Limb (tissue), 2 donors: Measurements from ENCODE around the gene PRND.
"Not testable (repeated sequence)": the region's sequence is repeated elsewhere in the genome, so short reads cannot be mapped to it uniquely, and the experiment has no call there.

ENCODE experiments used
- DNase-seq, 2 donors: peaks; one replicate each; pipeline ENCODE4 v3.0.0-alpha.2; 2016; ENCODE audit errors: extremely low spot score in 2 of 2

The PRND gene

DNA sequence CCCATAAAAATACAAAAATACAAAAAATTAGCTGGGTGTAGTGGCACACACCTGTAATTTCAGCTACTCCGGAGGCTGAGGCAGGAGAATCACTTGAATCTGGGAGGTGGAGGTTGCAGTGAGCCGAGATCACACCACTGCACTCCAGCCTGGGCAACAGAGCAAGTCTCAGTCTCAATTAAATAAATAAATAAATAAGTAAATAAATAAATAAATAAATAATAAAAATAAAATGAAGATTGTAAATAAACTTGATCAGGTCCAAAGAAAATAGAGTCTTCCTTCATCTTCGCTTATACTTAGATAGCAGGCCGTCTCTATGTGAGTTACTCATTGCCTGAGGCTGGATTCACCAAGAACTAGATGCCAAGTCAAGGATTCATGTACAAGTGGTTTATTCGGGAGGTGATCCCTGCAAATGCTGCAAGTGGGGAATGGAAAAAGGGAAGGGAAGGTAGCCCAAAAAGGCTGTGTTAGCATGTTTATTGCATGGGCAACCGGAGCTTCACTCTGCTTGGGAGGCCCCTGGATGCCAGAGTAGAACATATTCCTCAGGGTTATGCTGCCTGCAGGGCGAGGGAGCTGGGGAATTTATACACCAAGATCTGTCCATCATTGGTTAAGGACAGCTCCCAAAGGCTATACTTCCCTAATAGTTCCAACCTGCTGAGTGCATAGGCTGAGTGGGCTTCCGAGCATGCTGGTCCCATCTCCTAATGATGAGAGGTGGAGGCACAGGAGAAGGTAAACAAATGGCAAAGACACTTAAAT, 16.3 kb downstream of the PRND start:
- no peak for DNase-seq

DNA sequence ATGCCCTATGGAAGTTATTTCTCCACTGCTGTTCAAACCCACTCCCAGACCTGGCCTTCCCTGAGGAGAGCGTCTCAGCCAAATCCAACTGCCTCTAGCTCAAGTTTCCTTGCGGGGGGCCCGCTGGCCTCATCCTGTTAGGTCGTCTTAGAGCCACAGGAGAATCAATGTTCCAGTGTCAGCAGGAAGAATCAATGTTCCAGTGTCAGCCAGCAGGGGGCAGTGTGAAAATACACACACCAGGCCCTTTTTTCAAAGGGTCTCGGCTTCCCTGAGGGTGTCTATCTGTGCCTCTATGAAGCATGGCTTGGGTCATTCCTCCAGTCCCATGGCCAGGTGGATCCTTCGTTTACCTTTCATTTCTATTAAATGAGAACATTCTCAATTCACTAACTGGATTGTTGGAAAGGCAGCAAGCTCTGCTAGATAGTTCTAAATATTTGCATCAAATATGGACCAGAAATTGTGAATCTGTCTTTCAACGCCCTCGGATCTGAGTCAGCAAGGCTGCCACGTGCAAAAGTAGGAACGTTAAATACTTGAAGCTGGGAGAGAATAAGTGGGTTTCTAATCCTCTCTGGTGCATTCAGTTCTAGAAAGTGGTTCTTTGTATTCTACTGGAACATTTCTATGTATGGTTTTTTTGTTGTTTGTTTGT, 19.2 kb downstream of the PRND start:
- peak in 1 of 2 donors; percentile 60 for DNase-seq

DNA sequence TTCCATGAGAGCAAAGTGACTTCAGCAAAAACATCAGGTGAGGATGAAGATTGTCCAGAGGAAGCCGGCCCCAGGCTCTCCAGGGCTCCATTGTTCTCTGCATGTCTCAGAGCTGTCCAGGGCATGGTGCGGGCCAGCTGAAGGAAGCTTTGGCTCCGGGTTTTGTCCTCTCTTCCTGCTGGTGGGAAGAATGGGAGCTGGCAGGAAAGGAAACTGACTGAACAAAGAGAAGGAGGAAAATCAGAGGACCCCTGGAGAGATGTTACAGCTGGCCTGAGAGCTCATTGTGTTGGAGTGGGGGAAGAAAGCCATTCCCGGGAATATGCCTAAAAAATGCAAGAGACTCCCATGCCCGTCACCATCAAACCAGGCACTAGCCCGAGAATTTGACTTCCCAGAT, 27.1 kb downstream of the PRND start:
- no peak for DNase-seq

DNA sequence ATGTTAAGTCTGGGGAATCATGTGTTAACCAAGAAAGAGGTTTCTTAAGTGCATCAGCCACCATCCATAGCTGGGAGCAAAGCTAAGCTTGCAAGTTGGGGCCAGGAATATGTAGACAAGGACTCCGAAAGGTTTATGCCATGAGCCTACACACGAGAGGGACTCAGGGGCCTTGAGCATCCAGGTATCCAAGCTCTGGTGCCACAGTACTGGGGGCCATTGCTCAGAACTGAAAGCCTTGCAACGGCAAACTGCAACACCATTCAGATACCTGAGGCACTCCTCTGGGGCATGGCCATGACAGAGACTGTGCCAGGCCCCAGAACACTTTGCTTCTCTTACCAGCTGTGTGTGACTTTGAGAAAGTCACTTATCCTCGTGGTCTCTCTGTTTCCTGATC, 27.6 kb downstream of the PRND start:
- DNase-seq, result no peak

GRCh38 chr20:4750381-4750780, 28.7 kb downstream of the PRND start:
- no peak for DNase-seq

GRCh38 chr20:4759100-4759884, 37.6 kb downstream of the PRND start:
- not testable (repeated sequence) for DNase-seq

DNA sequence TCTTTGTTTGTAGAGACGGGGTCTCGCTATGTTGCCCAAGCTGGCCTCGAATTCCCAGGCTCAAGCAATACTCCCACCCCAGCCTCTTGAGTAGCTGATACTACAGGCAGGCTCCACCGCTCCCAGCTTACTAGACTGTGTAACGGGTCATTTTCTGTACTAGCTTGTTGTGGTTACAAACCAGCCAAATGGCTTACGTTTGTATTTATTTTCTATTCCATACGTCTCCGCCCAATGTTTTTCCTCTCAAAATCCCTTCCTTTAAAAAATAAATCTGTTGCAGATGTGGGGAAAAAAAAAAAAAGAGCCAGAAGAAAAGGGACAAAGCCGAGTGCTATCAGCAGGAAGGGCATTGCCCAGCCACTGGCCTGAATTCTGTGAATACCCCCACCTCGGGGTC, 41.6 kb downstream of the PRND start:
- DNase-seq, result no peak

- no peak for DNase-seq
Measured at GRCh38 chr20:4763723-4764510, 42.2 kb downstream of the PRND start.

DNA sequence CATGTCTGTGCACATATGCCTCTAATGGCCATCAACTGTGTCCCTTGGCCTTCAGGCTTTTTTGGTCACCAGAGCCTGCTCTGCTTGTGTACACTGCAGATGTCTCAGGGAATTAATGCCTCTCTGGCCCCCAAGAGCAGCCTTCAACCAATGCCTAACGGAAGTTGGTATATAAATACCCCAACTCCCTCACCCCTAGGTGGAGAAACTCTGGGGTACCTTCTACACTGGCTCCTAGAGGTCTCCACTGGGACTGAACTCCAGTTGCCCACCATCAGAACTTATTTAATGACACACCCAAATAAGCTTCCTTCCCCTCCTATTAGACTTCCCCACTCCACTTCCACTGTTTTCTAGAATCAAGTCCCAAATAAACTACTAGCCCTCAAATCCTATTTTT, 43.1 kb downstream of the PRND start:
- DNase-seq, result no peak

DNA sequence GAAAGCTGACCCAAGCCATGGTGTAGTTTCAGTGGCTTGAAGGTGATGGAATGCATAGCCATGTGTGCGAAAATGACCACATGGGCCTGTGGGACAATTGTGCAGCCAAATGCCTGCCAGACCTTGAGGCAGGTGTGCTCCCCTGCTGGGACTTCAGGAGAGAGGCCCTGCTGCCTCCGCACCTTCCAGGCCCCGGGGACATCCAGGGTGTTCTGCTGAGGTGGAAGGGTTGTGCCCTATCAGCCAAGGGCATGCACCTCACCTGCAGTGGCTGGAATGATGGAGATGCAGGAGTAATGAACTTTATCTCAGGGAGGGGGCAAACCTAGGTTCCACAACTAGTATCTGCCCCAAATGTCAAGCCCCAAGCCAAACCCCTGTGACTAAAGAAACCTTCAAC, 44.0 kb downstream of the PRND start:
- no peak for DNase-seq

- no peak for DNase-seq
Measured at GRCh38 chr20:4766631-4767030, 44.9 kb downstream of the PRND start.

DNA sequence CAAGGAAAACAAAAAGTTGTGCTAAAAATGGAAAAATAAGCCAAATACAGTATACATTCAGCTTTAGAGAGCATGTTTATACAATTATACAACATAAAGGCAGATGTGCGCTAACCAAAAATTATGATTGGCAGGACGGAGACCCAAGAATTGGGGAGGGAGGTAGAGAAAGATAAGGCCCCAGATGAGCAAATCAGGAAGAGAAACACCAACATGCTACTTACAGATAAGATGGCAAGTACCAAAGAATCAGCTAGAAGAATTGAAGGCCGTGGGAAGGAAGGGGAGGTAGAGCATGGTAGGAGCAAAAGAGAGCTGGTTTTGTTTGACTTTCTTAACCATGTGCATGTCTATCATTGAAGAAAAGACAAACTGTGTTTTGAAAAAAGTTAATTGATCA, 45.4 kb downstream of the PRND start:
- no peak for DNase-seq

DNA sequence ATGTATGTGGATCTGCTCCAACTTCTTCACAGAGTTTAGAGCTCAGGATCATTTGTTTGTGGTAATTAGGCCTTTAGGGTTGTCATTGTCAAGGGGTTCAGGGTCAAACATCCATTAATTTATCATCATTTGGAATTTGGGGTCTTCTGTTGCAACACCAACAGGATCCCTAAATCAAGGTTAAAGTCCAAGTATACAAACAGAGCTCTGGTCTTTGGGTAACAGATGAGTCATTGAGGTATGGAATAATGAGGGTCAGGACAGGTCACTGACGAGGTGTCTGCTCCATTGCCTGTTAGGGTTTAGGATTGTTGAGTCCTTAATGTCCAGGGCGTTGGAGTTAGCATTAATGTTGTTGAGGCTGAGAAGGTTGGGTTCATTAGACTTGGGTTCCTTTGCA, 47.6 kb downstream of the PRND start:
- no peak for DNase-seq

DNA sequence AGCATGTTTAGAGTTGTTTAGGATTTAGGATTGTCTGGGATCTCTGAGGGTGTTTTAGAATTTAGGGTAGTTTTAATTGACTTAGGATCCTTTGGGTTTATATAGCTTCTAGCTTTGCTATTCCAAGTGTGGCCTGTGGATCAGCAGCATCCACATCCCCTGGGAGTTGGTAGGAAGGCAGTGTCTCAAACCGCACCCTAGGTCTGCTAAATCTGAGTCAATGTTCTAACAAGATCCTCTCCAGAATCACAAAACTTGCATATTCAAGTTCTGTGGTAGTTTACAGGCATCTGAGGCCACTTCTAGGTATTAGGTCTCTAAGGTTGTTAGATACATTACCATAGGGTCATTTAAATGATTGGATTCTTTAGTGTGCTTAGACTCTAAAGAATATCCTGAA, 48.3 kb downstream of the PRND start:
- DNase-seq, result no peak

DNA sequence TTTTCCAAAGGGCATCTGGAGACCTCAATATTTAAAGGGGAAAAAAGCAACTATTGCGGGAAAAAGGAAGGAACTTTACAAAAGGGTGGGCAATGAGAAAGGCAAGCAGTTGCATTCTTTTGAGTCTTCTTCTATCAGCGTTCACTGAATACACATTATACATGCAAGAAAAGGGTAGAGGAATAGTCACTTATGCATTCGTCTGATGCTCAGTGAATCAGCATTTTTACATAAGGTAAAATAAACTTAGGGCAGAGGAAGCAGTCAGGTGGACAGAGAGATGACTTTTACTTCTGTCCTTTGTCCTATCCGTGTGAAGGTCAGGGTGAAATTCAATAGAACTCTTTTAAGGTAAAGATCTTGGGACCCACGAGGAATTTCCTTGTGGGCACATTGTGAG, 49.3 kb downstream of the PRND start:
- DNase-seq, result no peak

DNA sequence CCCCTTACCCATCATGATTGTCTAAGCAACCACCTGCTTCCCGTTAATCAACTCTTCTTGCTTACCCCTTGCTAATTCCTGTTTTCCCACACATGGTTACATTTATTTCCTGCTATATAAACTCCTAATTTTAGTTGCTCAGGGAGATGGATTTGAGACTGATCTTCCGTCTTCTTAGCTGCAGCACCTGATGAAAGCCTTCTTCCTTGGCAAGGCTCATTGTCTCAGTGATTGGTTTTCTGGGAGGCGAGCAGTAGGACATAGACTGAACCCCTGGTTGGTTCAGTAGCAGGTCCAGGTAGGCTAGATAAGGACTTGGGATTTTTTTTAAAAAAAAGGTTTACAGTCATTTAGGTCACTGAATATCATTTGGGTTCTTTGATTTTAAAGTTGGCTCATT, 50.4 kb downstream of the PRND start:
- no peak for DNase-seq

DNA sequence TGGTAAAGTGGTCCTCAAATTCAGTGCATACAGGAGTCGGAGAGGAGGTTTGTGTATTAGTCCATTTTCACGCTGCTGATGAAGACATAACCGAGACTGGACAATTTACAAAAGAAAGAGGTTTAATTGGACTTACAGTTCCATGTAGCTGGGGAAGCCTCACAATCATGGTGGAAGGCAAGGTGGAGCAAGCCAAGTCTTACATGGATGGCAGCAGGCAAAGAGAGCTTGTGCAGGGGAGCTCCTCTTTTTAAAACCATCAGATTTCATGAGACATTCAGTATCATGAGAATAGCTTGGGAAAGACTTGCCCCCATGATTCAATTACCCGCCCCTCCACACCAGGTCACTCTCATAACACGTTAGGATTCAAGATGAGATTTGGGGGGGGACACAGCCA, 51.3 kb downstream of the PRND start:
- DNase-seq, result not testable (repeated sequence)

GRCh38 chr20:4773736-4774135, 52.0 kb downstream of the PRND start:
- no peak for DNase-seq

GRCh38 chr20:4774207-4774606, 52.5 kb downstream of the PRND start:
- no peak for DNase-seq

- no peak for DNase-seq
Measured at GRCh38 chr20:4775322-4776078, 53.8 kb downstream of the PRND start.

- DNase-seq, result no peak
Measured at GRCh38 chr20:4776079-4776630, 54.4 kb downstream of the PRND start.
